A549 (cell line): ENCODE results near the gene MMD.

ENCODE experiments used
- POLR2A ChIP-seq: IDR thresholded peaks from 2 replicates; pipeline ENCODE4 v1.6.1; 2012; ENCODE audit warnings: mild to moderate bottlenecking, low read length
- RAD21 ChIP-seq, 2 experiments: fragments of >200 bp in 1 of 2; sonication (Bioruptor Twin) in 1 of 2; formaldehyde crosslinking in 1 of 2; IDR thresholded peaks in 1 of 2; conservative IDR thresholded peaks in 1 of 2; 2 replicates in 1 of 2; 3 replicates in 1 of 2; pipeline ENCODE4 v1.6.1; 2012 to 2018; ENCODE audit warnings: inconsistent platforms in 1 of 2
- RCOR1 ChIP-seq: fragments of 150-350 bp; IDR thresholded peaks from 2 replicates; pipeline ENCODE4 v1.6.1; 2014; ENCODE audit warnings: antibody characterized with exemption, low read length, low read depth
- RNF2 ChIP-seq: fragments of 200-600 bp; sonication (generic); IDR thresholded peaks from 2 replicates; pipeline ENCODE4 v1.6.1; 2016; ENCODE audit warnings: low read depth, mild to moderate bottlenecking, antibody characterized with exemption, moderate library complexity, borderline replicate concordance
- ZFP36 ChIP-seq: fragments of 450-650 bp; IDR thresholded peaks from 2 replicates; pipeline ENCODE4 v1.6.1; 2014; ENCODE audit warnings: borderline replicate concordance; ENCODE audit not compliant: partially characterized antibody

DNA sequence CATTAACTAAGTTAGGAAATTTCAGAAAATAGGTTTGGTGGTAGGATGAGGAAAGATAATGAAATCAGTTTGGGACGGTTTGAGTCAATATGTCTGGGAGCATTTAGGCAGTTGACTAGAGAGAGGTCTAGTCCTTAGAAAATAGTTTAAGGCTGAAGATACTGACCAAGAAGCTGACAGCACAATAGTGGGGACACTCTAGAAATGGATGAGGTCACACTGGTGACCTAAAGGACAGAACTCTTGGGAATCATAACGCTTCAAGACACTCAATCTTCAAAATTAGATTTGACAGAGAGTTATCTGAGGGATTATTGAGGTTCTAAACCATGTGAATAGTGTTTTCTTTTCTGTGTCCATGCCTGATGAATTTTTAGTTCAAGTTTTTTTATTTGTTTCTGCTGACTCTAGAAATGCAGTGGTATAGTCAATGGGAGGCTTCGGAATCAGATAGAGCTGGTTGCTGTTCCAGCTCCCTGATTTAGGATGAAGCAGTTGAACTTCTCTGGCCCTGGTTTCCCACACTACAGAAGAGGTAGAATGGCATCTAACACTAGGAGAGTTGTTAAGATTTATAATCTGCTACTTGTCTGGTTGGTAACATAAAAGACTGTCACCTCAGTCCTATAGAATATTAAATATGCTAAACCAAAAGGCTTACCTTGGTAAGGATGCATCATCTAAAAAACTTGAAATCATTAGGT, 29.7 kb downstream of the MMD start:
- TF ChIP-seq RAD21 (conservative IDR thresholded peaks at IDR 0.05 in 1 of 2, IDR thresholded peaks at IDR 0.05 in 1 of 2): no peak
- TF ChIP-seq ZFP36: no peak
- TF ChIP-seq RNF2: no peak
- no peak for TF ChIP-seq RCOR1
- no peak for TF ChIP-seq POLR2A
